GM18526 (cell line): ENCODE measurements around the gene PYGM.
A peak's percentile ranks its signal among the peaks of the same experiment; 100 is the strongest.

Experiments
- POLR2A ChIP-seq: IDR thresholded peaks from 3 replicates; pipeline ENCODE4 v1.6.1; 2011; ENCODE audit not compliant: insufficient read length; ENCODE audit errors: extremely low read depth

The PYGM gene

DNA sequence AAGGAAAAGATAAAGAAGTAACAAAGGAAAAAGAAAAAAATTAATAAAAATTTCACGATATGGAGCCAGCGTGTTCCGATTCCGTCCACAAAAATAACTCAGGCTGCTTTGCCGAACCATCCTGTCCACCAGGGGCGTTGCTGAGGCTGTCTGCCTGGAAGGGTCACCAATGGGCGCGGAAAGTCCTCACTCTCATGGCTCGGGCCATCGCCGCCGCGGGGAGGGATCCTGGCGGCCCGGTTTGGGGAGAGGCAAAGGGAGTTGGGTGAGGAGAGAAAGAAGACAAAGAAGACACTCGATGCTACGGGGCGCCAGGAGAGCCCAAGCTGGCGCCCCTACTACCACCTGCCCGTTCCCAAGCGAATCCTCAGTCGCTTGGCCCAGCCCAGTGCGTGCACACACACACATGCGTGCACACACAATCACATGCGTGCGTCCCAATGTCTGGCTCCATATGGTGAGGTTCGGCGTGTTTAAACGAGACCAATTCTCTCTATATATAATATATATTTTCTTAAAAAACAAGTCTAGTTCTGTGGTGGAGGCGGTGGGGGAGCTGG is 5.6 kb upstream of the PYGM start:
- TF ChIP-seq POLR2A = no peak

DNA sequence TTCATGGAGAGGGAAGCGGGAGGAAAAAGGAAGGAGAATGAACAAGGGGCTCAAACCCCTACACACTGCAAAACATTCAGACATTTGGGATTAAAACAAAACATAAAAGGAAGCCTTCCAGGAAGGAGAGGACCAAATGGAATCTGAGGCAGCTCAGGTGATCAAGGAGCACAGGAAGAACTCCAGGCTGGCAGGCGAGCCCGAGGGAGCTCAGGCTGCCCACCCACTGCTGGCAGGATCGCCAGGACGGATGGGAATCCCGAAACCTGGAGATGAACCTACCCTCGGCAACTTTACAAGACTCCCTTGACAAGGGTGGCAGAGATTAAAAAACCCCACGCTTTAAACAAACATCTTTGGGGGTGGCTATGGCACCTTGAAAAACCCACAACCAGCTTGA is 5.0 kb upstream of the PYGM start:
- TF ChIP-seq POLR2A = no peak

DNA sequence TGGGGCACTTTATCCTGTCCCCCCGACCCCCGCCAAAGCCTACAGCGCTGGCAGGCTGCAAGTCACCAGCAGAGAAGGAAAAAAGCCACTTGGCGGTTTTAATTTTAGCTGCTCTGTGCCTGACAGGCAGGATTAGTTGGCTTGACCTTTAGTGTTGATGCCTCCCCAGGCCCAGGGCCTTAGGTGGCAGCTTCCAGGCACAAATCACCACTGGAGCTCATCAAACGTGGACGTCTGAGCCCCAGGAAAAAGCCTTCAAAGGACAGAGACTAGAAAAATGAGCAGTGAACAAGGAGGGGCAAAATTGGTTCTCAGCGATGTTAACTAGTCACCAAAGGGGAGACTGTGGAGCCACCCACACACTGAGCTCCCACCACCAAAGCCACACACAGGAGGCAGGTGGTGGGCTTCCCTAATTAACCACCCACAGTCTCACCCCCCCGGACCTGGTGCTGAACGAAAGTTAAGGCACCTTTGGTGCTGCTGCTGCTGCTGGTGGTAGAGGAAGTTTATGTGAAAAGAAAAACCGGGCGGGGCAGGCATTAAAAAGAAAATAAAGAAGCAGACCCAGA is 4.4 kb upstream of the PYGM start:
- TF ChIP-seq POLR2A = no peak

DNA sequence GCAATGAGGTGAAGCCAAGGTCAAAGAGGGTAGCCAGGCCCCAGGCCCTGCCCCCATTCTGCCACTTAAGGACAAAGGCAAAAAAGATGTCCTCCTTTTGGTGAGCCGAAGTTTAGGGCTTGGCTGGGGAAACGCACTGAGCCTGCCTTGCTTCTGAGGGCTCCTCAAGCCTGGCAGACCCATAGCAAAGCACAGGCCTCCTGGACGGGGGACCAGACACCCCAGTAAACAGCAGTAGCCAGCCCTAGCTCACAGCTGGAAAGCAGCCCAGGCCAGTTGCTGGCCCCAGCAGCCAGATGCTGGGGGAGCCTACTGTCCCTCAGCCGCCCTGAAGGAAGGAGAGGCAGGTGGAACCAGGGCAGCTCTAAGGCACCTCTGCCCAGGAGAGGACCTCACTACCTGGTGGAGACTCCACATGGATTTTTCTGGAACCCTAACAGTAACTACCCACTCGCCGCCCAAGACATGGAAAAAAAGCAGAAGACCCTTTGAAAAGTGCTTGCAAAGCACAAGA is 3.8 kb upstream of the PYGM start:
- TF ChIP-seq POLR2A = peak; percentile 24

DNA sequence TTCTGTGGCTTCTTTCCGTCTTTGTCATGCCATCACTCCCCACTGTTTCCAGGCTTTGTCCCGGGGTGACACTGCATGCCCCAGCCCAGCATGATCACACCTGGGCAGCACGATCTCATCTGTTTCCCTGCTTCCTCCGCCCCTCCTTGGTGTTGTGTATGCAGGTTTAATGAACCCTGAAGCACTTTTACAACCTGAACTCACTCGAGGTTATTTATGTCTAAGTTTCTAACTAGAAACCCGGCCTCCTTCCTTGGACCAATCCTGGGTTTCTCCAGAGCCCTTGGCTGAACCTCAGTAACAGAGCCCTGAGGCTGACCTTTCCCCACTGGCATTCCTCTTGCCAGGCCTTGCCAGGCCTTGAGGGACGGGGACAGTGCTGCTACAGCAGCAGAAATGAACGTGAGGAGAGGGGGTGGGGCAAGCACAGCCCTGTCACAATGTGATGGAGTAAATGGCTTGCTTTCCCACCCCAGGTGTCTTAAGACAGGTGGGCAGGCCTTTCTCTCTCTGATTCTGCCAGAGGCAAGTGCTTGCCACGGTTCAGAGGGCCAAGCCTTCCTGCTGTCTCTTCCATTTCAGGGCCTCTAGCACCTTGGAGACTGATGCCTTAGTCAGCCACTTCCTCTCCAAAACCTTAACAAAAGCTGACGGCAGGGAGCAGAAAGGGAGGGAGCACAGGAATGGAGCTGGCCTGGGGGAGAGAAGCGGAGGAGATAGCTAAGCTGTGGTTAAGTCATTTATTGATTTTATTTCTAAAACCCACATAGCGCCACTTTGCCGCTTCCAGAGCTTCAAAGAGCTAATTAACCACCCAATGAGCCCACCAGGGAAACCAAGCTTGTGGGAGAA is 3.1 kb upstream of the PYGM start:
- no peak for TF ChIP-seq POLR2A

DNA sequence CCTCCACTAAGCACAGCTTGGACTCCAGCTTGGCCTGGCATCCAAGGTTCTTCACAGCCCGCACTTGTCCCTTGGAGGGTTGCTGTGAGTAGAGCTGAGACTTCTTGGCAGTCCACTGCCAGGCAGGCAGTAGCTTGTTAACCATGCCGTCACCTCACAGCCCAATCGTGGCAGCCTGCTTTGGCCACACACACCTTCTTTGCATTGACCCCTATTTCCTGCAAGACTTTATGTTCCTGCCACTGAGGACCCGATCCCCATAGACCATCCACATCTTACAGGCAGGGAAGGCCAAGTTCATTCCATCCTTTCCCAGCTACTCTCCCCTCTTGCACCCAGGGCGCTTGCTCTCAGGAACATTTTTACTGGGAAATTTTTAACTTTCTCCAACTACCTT is 2.5 kb upstream of the PYGM start:
- peak; percentile 20 for TF ChIP-seq POLR2A

DNA sequence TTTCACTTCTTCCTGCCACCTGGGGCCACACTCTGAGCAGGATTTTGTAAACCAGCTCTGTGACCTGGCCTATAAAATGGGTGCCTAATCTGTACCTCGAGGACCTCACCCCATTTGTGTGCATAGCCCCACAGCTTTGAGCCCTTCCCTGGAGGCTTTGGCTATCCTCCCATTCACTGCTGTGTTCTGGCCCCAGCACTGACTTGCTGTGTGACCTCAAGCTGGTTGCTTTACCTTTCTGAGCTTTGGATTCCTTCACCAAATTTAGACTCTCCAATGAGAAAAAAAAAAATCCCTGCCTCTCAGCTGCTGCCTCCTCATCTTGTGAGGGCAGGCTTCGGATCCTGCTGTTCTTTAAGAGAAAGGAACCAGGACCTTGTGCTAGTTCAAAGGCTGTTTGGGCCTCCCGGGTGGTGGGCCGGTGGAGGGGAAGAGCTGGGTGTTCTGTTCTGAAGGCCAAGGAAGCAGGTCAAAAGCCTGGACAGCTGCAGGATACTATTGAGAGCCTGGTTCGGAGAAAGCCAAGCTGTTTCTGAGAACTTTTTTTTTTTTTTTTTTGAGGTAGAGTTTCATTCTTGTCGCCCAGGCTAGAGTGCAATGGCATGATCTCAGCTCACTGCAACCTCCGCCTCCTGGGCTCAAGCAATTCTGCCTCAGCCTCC is 1.1 kb upstream of the PYGM start:
- TF ChIP-seq POLR2A = no peak

DNA sequence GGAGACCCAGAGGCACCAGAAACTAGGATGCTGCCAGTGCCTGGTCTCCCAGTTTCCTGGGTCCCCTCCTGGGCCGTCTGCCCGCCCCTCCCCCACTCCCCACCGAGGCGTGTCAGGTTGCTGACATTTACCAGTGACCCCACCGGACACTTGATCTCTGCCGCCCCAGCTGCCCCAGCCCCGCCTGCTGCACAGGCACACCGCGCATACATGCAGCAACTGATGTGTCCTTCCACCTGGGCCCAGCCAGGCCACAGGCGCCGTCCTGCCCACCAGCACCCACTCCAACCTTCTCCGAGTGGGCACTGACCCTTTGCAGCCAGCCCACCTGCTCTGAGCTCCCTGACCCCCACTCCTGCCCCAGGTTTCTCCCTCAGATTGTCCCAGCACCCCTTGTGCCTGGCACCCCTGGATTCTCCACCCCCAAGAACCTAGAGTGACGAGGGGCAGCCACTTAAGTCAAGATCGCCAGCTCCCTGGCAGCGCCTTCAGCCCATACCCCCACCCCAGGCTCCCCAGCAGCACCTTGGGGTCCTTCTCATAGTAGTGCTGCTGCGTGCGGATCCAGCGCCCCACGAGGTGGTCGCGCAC is 548 bp downstream of the PYGM start:
- TF ChIP-seq POLR2A = no peak

DNA sequence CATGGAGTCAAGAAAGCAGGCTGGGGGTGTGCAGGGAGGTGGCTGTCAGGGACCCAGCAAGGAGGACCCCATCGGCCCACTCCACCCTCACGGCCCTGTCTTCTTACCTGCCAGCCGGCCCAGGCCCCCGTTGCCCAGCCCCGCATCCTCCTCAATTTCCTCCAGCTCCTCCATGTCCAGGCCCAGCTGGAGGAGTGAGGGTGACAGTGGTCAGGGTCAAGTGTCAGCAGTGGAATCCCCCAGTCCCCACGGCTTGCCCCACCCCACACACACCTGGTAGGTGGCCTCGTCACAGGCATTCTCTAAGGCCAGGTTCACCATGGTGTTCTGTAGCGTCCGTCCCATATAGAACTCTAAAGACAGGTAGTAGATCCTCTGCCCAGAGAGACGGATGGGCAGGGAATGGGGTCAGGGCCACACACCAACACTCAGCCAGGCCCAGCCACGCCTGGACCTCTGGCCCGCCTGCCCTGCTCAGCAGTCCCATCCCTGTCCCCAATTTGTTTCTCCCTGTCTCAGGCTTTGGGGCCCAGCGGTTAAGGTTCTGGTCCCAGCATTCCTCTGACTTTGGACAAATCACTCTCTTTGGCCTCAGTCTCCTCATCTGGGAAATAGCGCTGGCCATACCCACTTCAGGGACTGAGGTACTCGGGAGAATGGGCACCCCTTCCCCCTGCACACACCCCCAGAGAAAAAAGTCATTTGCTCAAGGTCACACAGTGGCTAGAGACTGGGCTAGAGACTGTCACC is 1.3 kb downstream of the PYGM start:
- TF ChIP-seq POLR2A = no peak

DNA sequence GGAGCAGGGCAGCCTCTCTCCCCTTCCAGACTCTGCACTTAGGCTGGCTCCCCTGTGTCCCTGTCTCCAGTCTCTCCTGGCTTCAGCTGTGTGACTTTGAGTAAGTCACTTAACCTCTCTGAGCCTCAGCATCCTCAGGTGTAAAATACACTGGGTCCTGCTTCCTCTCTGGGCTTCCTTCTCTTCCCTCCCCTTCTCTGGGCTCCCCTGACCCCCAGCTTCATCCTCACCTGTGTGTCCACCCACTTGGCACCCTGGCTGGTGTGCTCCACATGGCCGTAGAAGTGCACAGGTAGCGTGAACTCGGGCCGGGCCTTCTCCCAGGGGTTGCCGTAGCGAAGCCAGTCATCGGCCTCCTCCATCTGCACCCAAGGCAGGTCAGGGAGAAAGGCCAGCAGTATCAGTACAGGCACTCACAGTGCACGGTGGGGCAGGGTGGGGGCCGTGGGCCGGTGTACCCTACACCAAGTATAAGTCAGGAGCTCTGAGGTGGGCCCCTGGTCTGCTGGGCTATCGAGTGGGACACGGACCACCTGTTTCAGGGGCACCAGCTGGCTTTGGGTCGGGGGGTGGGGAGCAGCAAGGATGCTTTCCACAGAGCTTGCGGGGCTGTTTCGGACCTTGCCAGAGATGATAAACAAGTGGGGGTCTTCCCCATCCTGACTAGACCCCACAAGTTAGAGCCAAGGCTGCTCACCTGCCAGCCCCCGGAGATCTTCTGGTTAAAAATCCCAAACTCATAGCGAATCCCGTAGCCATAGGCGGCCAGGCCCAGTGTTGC is 2.0 kb downstream of the PYGM start:
- TF ChIP-seq POLR2A = no peak

DNA sequence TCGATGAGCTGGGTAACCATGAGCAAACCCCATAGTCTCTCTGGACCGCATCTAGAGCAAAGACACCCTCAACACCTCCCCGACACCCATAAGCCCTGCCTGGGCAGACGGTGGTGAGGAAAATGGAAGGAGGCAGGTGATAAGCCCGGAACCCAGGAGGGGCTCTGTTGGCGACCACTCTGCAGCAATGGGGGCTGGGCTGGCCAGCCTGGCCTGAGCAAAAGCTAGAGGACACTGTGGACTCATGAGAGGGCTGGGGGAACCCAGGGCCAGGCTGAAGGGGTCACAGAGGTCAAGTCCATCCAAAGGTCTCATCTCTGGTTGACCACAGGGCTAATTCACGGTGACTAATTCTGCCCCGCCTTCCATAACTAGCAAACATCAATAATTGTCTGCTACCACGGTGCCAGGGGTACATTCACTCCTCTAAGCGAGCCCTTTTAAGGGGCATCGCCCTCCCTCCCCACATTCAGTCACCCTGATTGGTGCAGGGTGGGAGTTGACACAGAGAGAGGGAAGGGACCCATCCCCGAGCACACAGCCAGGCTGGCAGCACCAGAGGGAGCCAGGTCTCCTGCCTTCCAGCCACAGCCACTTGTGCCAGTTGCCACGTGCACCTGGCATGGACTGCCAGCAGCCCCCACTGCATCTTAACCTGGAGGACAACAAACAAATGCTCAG is 4.0 kb downstream of the PYGM start:
- no peak for TF ChIP-seq POLR2A

DNA sequence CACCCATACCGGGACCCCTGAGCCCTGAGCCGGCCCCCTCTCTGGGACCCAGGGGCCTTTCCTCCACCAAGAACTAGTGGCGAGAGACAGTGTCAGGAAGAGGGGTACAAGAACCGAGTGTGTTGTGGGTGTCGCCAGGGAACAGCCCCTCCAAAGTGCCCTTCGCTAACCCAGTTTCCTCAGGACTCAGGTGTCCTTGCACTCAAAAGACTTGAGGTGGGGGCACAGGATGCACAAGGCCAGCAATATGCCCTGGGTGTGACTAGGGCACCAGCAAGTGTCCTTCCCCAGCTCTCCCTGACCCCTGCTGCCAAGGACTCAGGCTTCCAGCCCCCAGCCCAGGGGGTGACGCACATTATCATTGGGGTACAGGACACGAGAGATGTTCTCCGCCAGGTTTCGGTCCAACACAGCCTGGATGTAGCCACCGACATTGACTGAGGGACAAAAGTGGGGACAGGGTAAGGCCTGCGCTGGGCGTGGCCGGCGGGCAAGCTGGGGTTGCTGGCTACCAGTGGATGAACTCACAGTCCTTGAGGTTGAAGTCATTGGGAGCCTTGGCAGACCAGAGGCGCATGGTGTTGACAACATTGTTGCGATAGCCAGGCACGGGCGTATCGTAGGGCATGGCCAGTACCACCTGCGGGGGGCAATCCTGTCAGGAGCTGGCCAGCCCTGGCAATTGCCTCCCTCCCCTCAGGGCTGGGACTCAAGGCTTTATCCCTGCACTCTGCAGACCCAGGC is 4.7 kb downstream of the PYGM start:
- no peak for TF ChIP-seq POLR2A
